NT2/D1 (cell line): ENCODE measurements around the gene TIMM8B.

ENCODE experiments used
- SUZ12 ChIP-seq: IDR thresholded peaks from 2 replicates; pipeline ENCODE4 v1.6.1; 2011; ENCODE audit not compliant: insufficient read length, insufficient read depth; ENCODE audit errors: extremely low read depth
- YY1 ChIP-seq: IDR thresholded peaks from 2 replicates; pipeline ENCODE4 v1.6.1; 2011; ENCODE audit not compliant: insufficient read length, insufficient read depth
- ZNF274 ChIP-seq: IDR thresholded peaks from 2 replicates; pipeline ENCODE4 v1.6.1; 2011; ENCODE audit warnings: mild to moderate bottlenecking, low read depth, low read length

DNA sequence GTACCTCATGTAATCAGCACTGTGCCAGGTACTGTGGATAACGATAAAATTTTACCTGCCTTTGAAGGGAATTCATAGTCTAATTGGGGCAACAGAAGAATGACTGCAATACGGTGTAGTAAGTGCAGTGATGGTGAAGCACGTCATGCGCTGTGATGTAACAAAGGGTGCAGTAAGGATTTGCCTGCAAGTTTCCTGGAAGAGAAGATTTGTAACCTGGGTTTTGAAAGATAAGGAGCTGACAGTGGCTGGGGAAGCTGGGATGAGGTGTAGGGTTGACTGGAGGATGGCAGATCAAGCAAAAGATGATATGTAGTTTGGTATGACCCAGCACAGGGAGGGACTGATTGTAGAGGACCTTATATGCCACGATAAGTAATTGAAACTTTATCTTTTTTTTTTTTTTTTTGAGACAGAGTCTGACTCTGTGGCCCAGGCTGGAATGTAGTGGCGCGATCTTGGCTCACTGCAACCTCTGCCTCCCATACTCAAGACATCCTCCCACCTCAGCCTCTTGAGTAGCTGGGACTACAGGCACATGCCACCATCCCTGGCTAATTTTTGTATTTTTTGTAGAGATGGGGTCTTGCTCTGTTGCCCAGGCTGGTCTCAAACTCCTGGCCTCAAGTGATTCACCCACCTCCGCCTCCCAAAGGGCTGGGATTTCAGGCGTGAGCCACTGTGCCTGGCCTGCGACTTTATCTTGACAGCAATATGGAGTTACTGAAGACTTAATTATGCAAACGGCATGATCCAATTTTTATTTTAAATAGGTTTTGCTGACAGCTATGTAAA is 11.4 kb upstream of the TIMM8B start:
- no peak for TF ChIP-seq YY1
- no peak for TF ChIP-seq SUZ12
- no peak for TF ChIP-seq ZNF274
